Omental fat pad (tissue), 4 donors: Measurements from ENCODE around the gene STH. TPM values are rescaled to one million over a fixed set of nuclear protein-coding genes. Genes with fewer than 3 reads are reported as not detected.

Source experiments
- ATAC-seq: fragments of 150-250 bp; one replicate; pipeline ENCODE4 v1.9.1; 2016; ENCODE audit warnings: mild to moderate bottlenecking, moderate library complexity; ENCODE audit not compliant: low FRiP score
- DNase-seq: peaks from one replicate; pipeline ENCODE4 v3.0.0-alpha.2; 2019; ENCODE audit warnings: low spot score
- CTCF ChIP-seq, 3 donors: fragments of 450-650 bp; IDR thresholded peaks; one replicate each; pipeline ENCODE4 v1.5.1; 2016 to 2017; ENCODE audit warnings: antibody characterized with exemption in 3 of 3, mild to moderate bottlenecking in 3 of 3, moderate library complexity in 2 of 3
- total RNA-seq, 4 donors: library from RNA; depleted of rRNA; stranded (reverse); fragments of >200 nt; gene quantifications; one replicate each; pipeline ENCODE4 v1.1.0, GENCODE V29; 2016

Gene STH
- total RNA-seq, 4 donors from 2014 or later = not detected

GRCh38 chr17:46044286-46044928 lies 45.4 kb downstream of the STH start:
- peak; percentile 80 for ATAC-seq
- peak in 2 of 3 donors; percentile 57 to 77 for TF ChIP-seq CTCF (IDR thresholded peaks at IDR 0.05)

GRCh38 chr17:46044989-46045388 lies 45.9 kb downstream of the STH start:
- ATAC-seq = no peak
- no peak for DNase-seq
- no peak for TF ChIP-seq CTCF (IDR thresholded peaks at IDR 0.05)

More at GRCh38 chr17:46044286-46044928, 45.4 kb downstream of the STH start:
- DNase-seq = peak; percentile 45

GRCh38 chr17:46045639-46046038 lies 46.6 kb downstream of the STH start:
- DNase-seq = no peak
- no peak for ATAC-seq
- no peak for TF ChIP-seq CTCF (IDR thresholded peaks at IDR 0.05)

- DNase-seq (no peak), ATAC-seq (peak; percentile 25)
- TF ChIP-seq CTCF (IDR thresholded peaks at IDR 0.05) = no peak
Observed at GRCh38 chr17:46046957-46047356, 47.9 kb downstream of the STH start.

GRCh38 chr17:46047398-46047797 lies 48.3 kb downstream of the STH start:
- DNase-seq = no peak
- no peak for ATAC-seq
- no peak for TF ChIP-seq CTCF (IDR thresholded peaks at IDR 0.05)

- DNase-seq (no peak), ATAC-seq (no peak)
- no peak for TF ChIP-seq CTCF (IDR thresholded peaks at IDR 0.05)
Observed at GRCh38 chr17:46047856-46048255, 48.8 kb downstream of the STH start.

Other genes with a start within 250 kb of the STH start
- not detected for gene CRHR1, start 214.9 kb upstream of the STH start, total RNA-seq
- not detected for gene SPPL2C, start 154.4 kb upstream of the STH start, total RNA-seq
- gene MAPT, start 104.7 kb upstream of the STH start, total RNA-seq = 10 to 100 TPM in 1 of 4 donors, 1 to 10 TPM in 3; 4.3 to 18.2 (median 6.4) TPM
- 100 to 1,000 TPM in 1 of 4 donors, 10 to 100 TPM in 3; 48.9 to 109 (median 57.4) TPM for gene KANSL1, start 194.2 kb downstream of the STH start, total RNA-seq